HEK293 (cell line): ENCODE data around the gene MRPL34.

Experiments
- CTCF ChIA-PET: fragments of 350-600 bp; formaldehyde crosslinking; extraction: SDS; loops from one replicate; lab custom pipeline; 2021; ENCODE audit warnings: antibody characterized with exemption; lab: Yijun Ruan, JAX
- POLR2A ChIA-PET: fragments of 300-600 bp; formaldehyde crosslinking; extraction: SDS; loops from one replicate; lab custom pipeline; 2020; ENCODE audit warnings: antibody characterized with exemption, inconsistent platforms; lab: Yijun Ruan, JAX
- H3K27ac ChIP-seq: fragments of 200-500 bp; sonication (Bioruptor generic); 2 replicates; pipeline ENCODE4 v1.5.1; 2014; ENCODE audit warnings: low read depth, low read length, control low read depth, inconsistent platforms; ENCODE audit errors: extremely low read depth
- H3K36me3 ChIP-seq, 2 experiments: fragments of 200-500 bp in 1 of 2; sonication (Bioruptor generic) in 1 of 2; 1 replicate in 1 of 2; 2 replicates in 1 of 2; pipeline ENCODE4 v1.5.1; 2014 to 2017; ENCODE audit warnings: inconsistent platforms in 2 of 2, low read length in 2 of 2; ENCODE audit not compliant: control insufficient read depth in 2 of 2, insufficient read depth in 1 of 2
- H3K4me1 ChIP-seq: fragments of 200-500 bp; sonication (Bioruptor generic); 2 replicates; pipeline ENCODE4 v1.5.1; 2014; ENCODE audit warnings: mild to moderate bottlenecking, low read length, inconsistent platforms; ENCODE audit not compliant: control insufficient read depth, insufficient read depth
- H3K4me3 ChIP-seq: 2 replicates; pipeline ENCODE4 v1.5.1; 2011; ENCODE audit warnings: low read depth, mild to moderate bottlenecking, control low read depth, low read length, moderate library complexity
- H3K9me3 ChIP-seq: fragments of 200-500 bp; sonication (Bioruptor generic); 2 replicates; pipeline ENCODE4 v1.5.1; 2014; ENCODE audit warnings: low read depth, low read length, inconsistent platforms; ENCODE audit not compliant: control insufficient read depth, insufficient read depth
- ELK4 ChIP-seq: IDR thresholded peaks from 2 replicates; pipeline ENCODE4 v1.6.1; 2011; ENCODE audit warnings: mild to moderate bottlenecking, low read depth, low read length, borderline replicate concordance
- KLF9 ChIP-seq: fragments of 450-650 bp; formaldehyde crosslinking; IDR thresholded peaks from 2 replicates; pipeline ENCODE4 v1.5.1; 2016; ENCODE audit warnings: missing biosample characterization, missing genetic modification characterization, low read depth
- MYNN ChIP-seq: fragments of 450-650 bp; formaldehyde crosslinking; IDR thresholded peaks from 2 replicates; pipeline ENCODE4 v1.5.1; 2016; ENCODE audit warnings: missing biosample characterization, missing genetic modification characterization, borderline replicate concordance
- PATZ1 ChIP-seq: fragments of 450-650 bp; formaldehyde crosslinking; IDR thresholded peaks from 2 replicates; pipeline ENCODE4 v1.5.1; 2016; ENCODE audit warnings: missing biosample characterization, missing genetic modification characterization
- RBAK ChIP-seq: fragments of 450-650 bp; formaldehyde crosslinking; IDR thresholded peaks from 2 replicates; pipeline ENCODE4 v1.5.1; 2016; ENCODE audit warnings: missing biosample characterization, missing genetic modification characterization
- REPIN1 ChIP-seq: fragments of 450-650 bp; formaldehyde crosslinking; IDR thresholded peaks from 2 replicates; pipeline ENCODE4 v1.5.1; 2017; ENCODE audit warnings: missing biosample characterization, missing genetic modification characterization, low read depth
- ZBTB44 ChIP-seq: fragments of 450-650 bp; IDR thresholded peaks from 2 replicates; pipeline ENCODE4 v1.5.1; 2018; ENCODE audit warnings: missing biosample characterization, mild to moderate bottlenecking, missing genetic modification characterization
- ZNF23 ChIP-seq: fragments of 450-650 bp; formaldehyde crosslinking; IDR thresholded peaks from 2 replicates; pipeline ENCODE4 v1.5.1; 2016; ENCODE audit warnings: missing biosample characterization, missing genetic modification characterization, borderline replicate concordance
- ZNF366 ChIP-seq: fragments of 450-650 bp; formaldehyde crosslinking; conservative IDR thresholded peaks from 2 replicates; pipeline ENCODE4 v1.5.1; 2016; ENCODE audit warnings: missing biosample characterization, missing genetic modification characterization
- ZNF416 ChIP-seq: fragments of 450-650 bp; formaldehyde crosslinking; IDR thresholded peaks from 2 replicates; pipeline ENCODE4 v1.5.1; 2016; ENCODE audit warnings: missing biosample characterization, missing genetic modification characterization
- ZNF426 ChIP-seq: fragments of 450-650 bp; formaldehyde crosslinking; IDR thresholded peaks from 2 replicates; pipeline ENCODE4 v1.5.1; 2017; ENCODE audit warnings: missing biosample characterization, missing genetic modification characterization, mild to moderate bottlenecking, inconsistent platforms, moderate library complexity
- ZNF585B ChIP-seq: fragments of 450-650 bp; formaldehyde crosslinking; IDR thresholded peaks from 2 replicates; pipeline ENCODE4 v1.5.1; 2016; ENCODE audit warnings: missing biosample characterization, missing genetic modification characterization
- ZNF610 ChIP-seq: fragments of 450-650 bp; formaldehyde crosslinking; IDR thresholded peaks from 2 replicates; pipeline ENCODE4 v1.5.1; 2016; ENCODE audit warnings: missing biosample characterization, missing genetic modification characterization, borderline replicate concordance
- ZNF621 ChIP-seq: fragments of 450-650 bp; formaldehyde crosslinking; IDR thresholded peaks from 2 replicates; pipeline ENCODE4 v1.5.1; 2017; ENCODE audit warnings: missing biosample characterization, missing genetic modification characterization
- ZNF654 ChIP-seq: fragments of 450-650 bp; formaldehyde crosslinking; IDR thresholded peaks from 2 replicates; pipeline ENCODE4 v1.5.1; 2016; ENCODE audit warnings: low read depth, missing biosample characterization, missing genetic modification characterization
- ZNF792 ChIP-seq: fragments of 450-650 bp; formaldehyde crosslinking; IDR thresholded peaks from 2 replicates; pipeline ENCODE4 v1.5.1; 2016; ENCODE audit warnings: missing biosample characterization, missing genetic modification characterization
- ZNF830 ChIP-seq: fragments of 450-650 bp; IDR thresholded peaks from 2 replicates; pipeline ENCODE4 v1.5.0; 2018; ENCODE audit warnings: missing biosample characterization, missing genetic modification characterization, low read depth, mild to moderate bottlenecking, moderate library complexity
- TF ChIP-seq, protein P1 (sequence below): fragments of 450-650 bp; formaldehyde crosslinking; IDR thresholded peaks from 2 replicates; pipeline ENCODE4 v1.5.1; 2016; ENCODE audit warnings: missing biosample characterization, missing genetic modification characterization
- TF ChIP-seq, protein P2 (sequence below): fragments of 450-650 bp; formaldehyde crosslinking; IDR thresholded peaks from 2 replicates; pipeline ENCODE4 v1.5.1; 2016; ENCODE audit warnings: missing biosample characterization, missing genetic modification characterization
- TF ChIP-seq, protein P3 (sequence below): fragments of 450-650 bp; formaldehyde crosslinking; IDR thresholded peaks from 2 replicates; pipeline ENCODE4 v1.5.1; 2016; ENCODE audit warnings: missing biosample characterization, missing genetic modification characterization, low read depth

Gene MRPL34

GRCh38 chr19:17336872-17337674, 31.4 kb downstream of the MRPL34 start, which contains the start of gene GTPBP3 (continued):
- TF ChIP-seq ZNF621 (tag by site-specific recombination) (no peak), ZNF654 (tag by site-specific recombination) (peak; percentile 25), ZNF416 (tag by site-specific recombination) (no peak)

GRCh38 chr19:17337675-17338432, 32.2 kb downstream of the MRPL34 start:
- CTCF ChIA-PET: interaction anchor here (1.2 kb wide), 1 partner anchor 53 kb away, joined by 5 read pairs; no protein-coding TSS in a partner anchor
- Histone ChIP-seq H3K9me3 (no peaks in the 10 kb centered on the region), H3K4me3 (peak overlapping the region; percentile 46), H3K36me3 (peaks cover 0 to 33% of the 10 kb centered on the region in 2 experiments; a peak in 2 of 3 replicates), H3K4me1 (peaks cover 8% of the 10 kb centered on the region), H3K27ac (peak overlapping the region; percentile 63)
- POLR2A ChIA-PET: interaction anchor here (0.7 to 7.6 kb wide), 3 partner anchors 20 to 169 kb away, joined by 4 to 64 read pairs (median 5); partner anchors contain the start of gene DDA1
- TF ChIP-seq ZNF792 (no peak), MYNN (tag by site-specific recombination) (no peak), KLF9 (tag by site-specific recombination) (peak; percentile 61), ZBTB44 (no peak), REPIN1 (tag by site-specific recombination) (peak; percentile 47; the same call in 1 of the 2 replicates), ZNF426 (no peak), ZNF830 (no peak), ZNF585B (tag by site-specific recombination) (no peak), ZNF610 (tag by site-specific recombination) (0 out of 2 replicates have a peak, but pooled peaks have one; percentile 15), PATZ1 (tag by site-specific recombination) (peak; percentile 93), ZNF23 (tag by site-specific recombination) (no peak), ELK4 (no peak), ZNF366 (tag by site-specific recombination) (no peak), RBAK (tag by site-specific recombination) (no peak)
- TF ChIP-seq, protein P1, sequence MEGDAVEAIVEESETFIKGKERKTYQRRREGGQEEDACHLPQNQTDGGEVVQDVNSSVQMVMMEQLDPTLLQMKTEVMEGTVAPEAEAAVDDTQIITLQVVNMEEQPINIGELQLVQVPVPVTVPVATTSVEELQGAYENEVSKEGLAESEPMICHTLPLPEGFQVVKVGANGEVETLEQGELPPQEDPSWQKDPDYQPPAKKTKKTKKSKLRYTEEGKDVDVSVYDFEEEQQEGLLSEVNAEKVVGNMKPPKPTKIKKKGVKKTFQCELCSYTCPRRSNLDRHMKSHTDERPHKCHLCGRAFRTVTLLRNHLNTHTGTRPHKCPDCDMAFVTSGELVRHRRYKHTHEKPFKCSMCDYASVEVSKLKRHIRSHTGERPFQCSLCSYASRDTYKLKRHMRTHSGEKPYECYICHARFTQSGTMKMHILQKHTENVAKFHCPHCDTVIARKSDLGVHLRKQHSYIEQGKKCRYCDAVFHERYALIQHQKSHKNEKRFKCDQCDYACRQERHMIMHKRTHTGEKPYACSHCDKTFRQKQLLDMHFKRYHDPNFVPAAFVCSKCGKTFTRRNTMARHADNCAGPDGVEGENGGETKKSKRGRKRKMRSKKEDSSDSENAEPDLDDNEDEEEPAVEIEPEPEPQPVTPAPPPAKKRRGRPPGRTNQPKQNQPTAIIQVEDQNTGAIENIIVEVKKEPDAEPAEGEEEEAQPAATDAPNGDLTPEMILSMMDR: 0 out of 2 replicates have a peak, but pooled peaks have one; percentile 8
- TF ChIP-seq, protein P2, sequence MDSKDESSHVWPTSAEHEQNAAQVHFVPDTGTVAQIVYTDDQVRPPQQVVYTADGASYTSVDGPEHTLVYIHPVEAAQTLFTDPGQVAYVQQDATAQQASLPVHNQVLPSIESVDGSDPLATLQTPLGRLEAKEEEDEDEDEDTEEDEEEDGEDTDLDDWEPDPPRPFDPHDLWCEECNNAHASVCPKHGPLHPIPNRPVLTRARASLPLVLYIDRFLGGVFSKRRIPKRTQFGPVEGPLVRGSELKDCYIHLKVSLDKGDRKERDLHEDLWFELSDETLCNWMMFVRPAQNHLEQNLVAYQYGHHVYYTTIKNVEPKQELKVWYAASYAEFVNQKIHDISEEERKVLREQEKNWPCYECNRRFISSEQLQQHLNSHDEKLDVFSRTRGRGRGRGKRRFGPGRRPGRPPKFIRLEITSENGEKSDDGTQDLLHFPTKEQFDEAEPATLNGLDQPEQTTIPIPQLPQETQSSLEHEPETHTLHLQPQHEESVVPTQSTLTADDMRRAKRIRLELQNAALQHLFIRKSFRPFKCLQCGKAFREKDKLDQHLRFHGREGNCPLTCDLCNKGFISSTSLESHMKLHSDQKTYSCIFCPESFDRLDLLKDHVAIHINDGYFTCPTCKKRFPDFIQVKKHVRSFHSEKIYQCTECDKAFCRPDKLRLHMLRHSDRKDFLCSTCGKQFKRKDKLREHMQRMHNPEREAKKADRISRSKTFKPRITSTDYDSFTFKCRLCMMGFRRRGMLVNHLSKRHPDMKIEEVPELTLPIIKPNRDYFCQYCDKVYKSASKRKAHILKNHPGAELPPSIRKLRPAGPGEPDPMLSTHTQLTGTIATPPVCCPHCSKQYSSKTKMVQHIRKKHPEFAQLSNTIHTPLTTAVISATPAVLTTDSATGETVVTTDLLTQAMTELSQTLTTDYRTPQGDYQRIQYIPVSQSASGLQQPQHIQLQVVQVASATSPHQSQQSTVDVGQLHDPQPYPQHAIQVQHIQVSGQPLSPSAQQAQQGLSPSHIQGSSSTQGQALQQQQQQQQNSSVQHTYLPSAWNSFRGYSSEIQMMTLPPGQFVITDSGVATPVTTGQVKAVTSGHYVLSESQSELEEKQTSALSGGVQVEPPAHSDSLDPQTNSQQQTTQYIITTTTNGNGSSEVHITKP: peak; percentile 72
- TF ChIP-seq, protein P3, sequence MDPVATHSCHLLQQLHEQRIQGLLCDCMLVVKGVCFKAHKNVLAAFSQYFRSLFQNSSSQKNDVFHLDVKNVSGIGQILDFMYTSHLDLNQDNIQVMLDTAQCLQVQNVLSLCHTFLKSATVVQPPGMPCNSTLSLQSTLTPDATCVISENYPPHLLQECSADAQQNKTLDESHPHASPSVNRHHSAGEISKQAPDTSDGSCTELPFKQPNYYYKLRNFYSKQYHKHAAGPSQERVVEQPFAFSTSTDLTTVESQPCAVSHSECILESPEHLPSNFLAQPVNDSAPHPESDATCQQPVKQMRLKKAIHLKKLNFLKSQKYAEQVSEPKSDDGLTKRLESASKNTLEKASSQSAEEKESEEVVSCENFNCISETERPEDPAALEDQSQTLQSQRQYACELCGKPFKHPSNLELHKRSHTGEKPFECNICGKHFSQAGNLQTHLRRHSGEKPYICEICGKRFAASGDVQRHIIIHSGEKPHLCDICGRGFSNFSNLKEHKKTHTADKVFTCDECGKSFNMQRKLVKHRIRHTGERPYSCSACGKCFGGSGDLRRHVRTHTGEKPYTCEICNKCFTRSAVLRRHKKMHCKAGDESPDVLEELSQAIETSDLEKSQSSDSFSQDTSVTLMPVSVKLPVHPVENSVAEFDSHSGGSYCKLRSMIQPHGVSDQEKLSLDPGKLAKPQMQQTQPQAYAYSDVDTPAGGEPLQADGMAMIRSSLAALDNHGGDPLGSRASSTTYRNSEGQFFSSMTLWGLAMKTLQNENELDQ: no peak
